HEK293T (cell line): ENCODE results near the gene FHAD1.

Experiments
- ARNT ChIP-seq: fragments of 450-650 bp; IDR thresholded peaks from 2 replicates; pipeline ENCODE4 v1.6.1; 2017; ENCODE audit warnings: mild to moderate bottlenecking
- BHLHE40 ChIP-seq: fragments of 450-650 bp; IDR thresholded peaks from 2 replicates; pipeline ENCODE4 v1.6.1; 2016; ENCODE audit warnings: mild to moderate bottlenecking, moderate library complexity, borderline replicate concordance
- ELF4 ChIP-seq: fragments of 450-650 bp; IDR thresholded peaks from 2 replicates; pipeline ENCODE4 v1.6.1; 2017; ENCODE audit warnings: antibody characterized with exemption
- FOXK2 ChIP-seq: fragments of 450-650 bp; IDR thresholded peaks from 2 replicates; pipeline ENCODE4 v1.6.1; 2016; ENCODE audit warnings: mild to moderate bottlenecking
- FOXM1 ChIP-seq: fragments of 450-650 bp; IDR thresholded peaks from 2 replicates; pipeline ENCODE4 v1.6.1; 2017; ENCODE audit warnings: mild to moderate bottlenecking, borderline replicate concordance
- L3MBTL2 ChIP-seq: fragments of 450-650 bp; conservative IDR thresholded peaks from 2 replicates; pipeline ENCODE4 v1.6.1; 2016; ENCODE audit warnings: mild to moderate bottlenecking
- LEF1 ChIP-seq: fragments of 450-650 bp; IDR thresholded peaks from 2 replicates; pipeline ENCODE4 v1.6.1; 2017; ENCODE audit warnings: mild to moderate bottlenecking, borderline replicate concordance
- NFRKB ChIP-seq: fragments of 450-650 bp; IDR thresholded peaks from 2 replicates; pipeline ENCODE4 v1.6.1; 2016; ENCODE audit warnings: mild to moderate bottlenecking, moderate library complexity
- SP1 ChIP-seq: fragments of 450-650 bp; IDR thresholded peaks from 2 replicates; pipeline ENCODE4 v1.6.1; 2017
- TARDBP ChIP-seq: fragments of 450-650 bp; IDR thresholded peaks from 2 replicates; pipeline ENCODE4 v1.6.1; 2016
- ZNF384 ChIP-seq: fragments of 450-650 bp; IDR thresholded peaks from 2 replicates; pipeline ENCODE4 v1.6.1; 2016

- TF ChIP-seq LEF1 (no peak), SP1 (no peak), L3MBTL2 (no peak), ARNT (no peak), TARDBP (no peak), ZNF384 (no peak), FOXK2 (no peak), NFRKB (no peak), BHLHE40 (no peak), FOXM1 (no peak), ELF4 (no peak)
These were observed 146.6 kb downstream of the FHAD1 start for GRCh38 chr1:15393475-15394257.
